Cerebellar nuclear complex (tissue), 1 donor: ENCODE measurements around the gene KIRREL3.

Experiments
- DNase-seq, 2 experiments: peaks; one replicate each; lab custom pipeline; 2025; lab: John Stamatoyannopoulos, UW

KIRREL3 gene

GRCh38 chr11:126529037-126529436, 471.5 kb downstream of the KIRREL3 start:
- DNase-seq: no peak

GRCh38 chr11:126528075-126528474, 472.5 kb downstream of the KIRREL3 start:
- DNase-seq: no peak

- DNase-seq: no peak
These were observed 472.9 kb downstream of the KIRREL3 start for GRCh38 chr11:126527651-126528050.

- no peak for DNase-seq
These were observed 474.1 kb downstream of the KIRREL3 start for GRCh38 chr11:126526471-126526870.

GRCh38 chr11:126525702-126526101, 474.9 kb downstream of the KIRREL3 start:
- DNase-seq: no peak

- no peak for DNase-seq
These were observed 475.4 kb downstream of the KIRREL3 start for GRCh38 chr11:126525216-126525615.

- no peak for DNase-seq
These were observed 476.9 kb downstream of the KIRREL3 start for GRCh38 chr11:126523441-126524205.

GRCh38 chr11:126522606-126523005, 478.0 kb downstream of the KIRREL3 start:
- DNase-seq: no peak

- no peak for DNase-seq
These were observed 478.4 kb downstream of the KIRREL3 start for GRCh38 chr11:126522152-126522551.

- DNase-seq: no peak
These were observed 479.4 kb downstream of the KIRREL3 start for GRCh38 chr11:126521196-126521595.

- DNase-seq: no peak
These were observed 480.5 kb downstream of the KIRREL3 start for GRCh38 chr11:126519764-126520734.

GRCh38 chr11:126518972-126519690, 481.4 kb downstream of the KIRREL3 start:
- no peak for DNase-seq

- DNase-seq: peak in 1 of 2 experiments; percentile 25
These were observed 482.2 kb downstream of the KIRREL3 start for GRCh38 chr11:126518071-126518971.

- no peak for DNase-seq
These were observed 485.1 kb downstream of the KIRREL3 start for GRCh38 chr11:126515501-126515900.

GRCh38 chr11:126514061-126514693, 486.4 kb downstream of the KIRREL3 start:
- no peak for DNase-seq

- no peak for DNase-seq
These were observed 487.5 kb downstream of the KIRREL3 start for GRCh38 chr11:126512741-126513715.

- no peak for DNase-seq
These were observed 488.3 kb downstream of the KIRREL3 start for GRCh38 chr11:126512251-126512650.

GRCh38 chr11:126511475-126512115, 489.0 kb downstream of the KIRREL3 start:
- DNase-seq: no peak
